Mesenchymal stem cell (in vitro differentiated cells and primary cell): ENCODE data around the gene CRB2.

ENCODE experiments used
- DNase-seq: peaks from one replicate; pipeline ENCODE4 v3.0.0-alpha.2; 2013
- H2AFZ ChIP-seq: one replicate; pipeline ENCODE4 v1.6.1; 2013; ENCODE audit warnings: low read depth, mild to moderate bottlenecking, control low read depth, inconsistent platforms, low read length, moderate library complexity
- H2AK5ac ChIP-seq: 2 replicates; pipeline ENCODE4 v1.6.1; 2013; ENCODE audit warnings: low read length, moderate library complexity, mild to moderate bottlenecking, inconsistent platforms; ENCODE audit not compliant: severe bottlenecking
- H2BK120ac ChIP-seq: one replicate; pipeline ENCODE4 v1.6.1; 2013; ENCODE audit warnings: low read depth, mild to moderate bottlenecking, inconsistent platforms, low read length, moderate library complexity
- H2BK12ac ChIP-seq, 2 experiments: one replicate each; pipeline ENCODE4 v1.6.1; 2013; ENCODE audit warnings: inconsistent platforms in 2 of 2, low read length in 2 of 2, mild to moderate bottlenecking in 2 of 2, moderate library complexity in 2 of 2, control low read depth in 1 of 2
- H2BK15ac ChIP-seq: one replicate; pipeline ENCODE4 v1.6.1; 2013; ENCODE audit warnings: mild to moderate bottlenecking, low read depth, inconsistent platforms; ENCODE audit not compliant: poor library complexity, severe bottlenecking
- H2BK5ac ChIP-seq: 2 replicates; pipeline ENCODE4 v1.6.1; 2013; ENCODE audit warnings: low read depth, mild to moderate bottlenecking, low read length, control low read depth, inconsistent platforms; ENCODE audit not compliant: poor library complexity, severe bottlenecking
- H3K14ac ChIP-seq, 2 experiments: one replicate each; pipeline ENCODE4 v1.6.1; 2013; ENCODE audit warnings: inconsistent platforms in 2 of 2, low read length in 2 of 2, control low read depth in 1 of 2, mild to moderate bottlenecking in 1 of 2, moderate library complexity in 1 of 2
- H3K18ac ChIP-seq, 2 experiments: one replicate each; pipeline ENCODE4 v1.6.1; 2013; ENCODE audit warnings: inconsistent platforms in 2 of 2, low read length in 2 of 2, control low read depth in 1 of 2, low read depth in 1 of 2, mild to moderate bottlenecking in 1 of 2
- H3K23ac ChIP-seq, 2 experiments: one replicate each; pipeline ENCODE4 v1.6.1; 2013; ENCODE audit warnings: inconsistent platforms in 2 of 2, low read length in 2 of 2, mild to moderate bottlenecking in 2 of 2, moderate library complexity in 2 of 2, control low read depth in 1 of 2
- H3K27ac ChIP-seq: 2 replicates; pipeline ENCODE4 v1.5.1; 2013; ENCODE audit warnings: mild to moderate bottlenecking, moderate library complexity, low read length, control low read depth, inconsistent platforms; ENCODE audit not compliant: poor library complexity, severe bottlenecking
- H3K27me3 ChIP-seq, 2 experiments: 2 replicates each; pipeline versions ENCODE4 v1.6.1 to v1.7.0; 2013; ENCODE audit warnings: low read length in 2 of 2, mild to moderate bottlenecking in 2 of 2, moderate library complexity in 2 of 2, control low read depth in 1 of 2, inconsistent platforms in 1 of 2; ENCODE audit not compliant: control insufficient read depth in 1 of 2, insufficient read depth in 1 of 2
- H3K36me3 ChIP-seq, 2 experiments: 2 replicates each; pipeline versions ENCODE4 v1.6.1 to v1.7.0; 2013; ENCODE audit warnings: low read length in 2 of 2, control low read depth in 1 of 2, inconsistent platforms in 1 of 2, low read depth in 1 of 2, mild to moderate bottlenecking in 1 of 2; ENCODE audit not compliant: insufficient read depth in 2 of 2, control insufficient read depth in 1 of 2
- H3K4ac ChIP-seq, 2 experiments: one replicate each; pipeline ENCODE4 v1.6.1; 2013; ENCODE audit warnings: inconsistent platforms in 2 of 2, low read length in 2 of 2, mild to moderate bottlenecking in 2 of 2, moderate library complexity in 2 of 2, control low read depth in 1 of 2, low read depth in 1 of 2
- H3K4me1 ChIP-seq: 2 replicates; pipeline ENCODE4 v1.6.1; 2013; ENCODE audit warnings: low read depth, low read length, control low read depth; ENCODE audit not compliant: control insufficient read depth, insufficient read depth
- H3K4me2 ChIP-seq: 2 replicates; pipeline ENCODE4 v1.6.1; 2013; ENCODE audit warnings: low read length, mild to moderate bottlenecking, inconsistent platforms; ENCODE audit not compliant: poor library complexity, severe bottlenecking
- H3K4me3 ChIP-seq, 2 experiments: 2 replicates each; pipeline versions ENCODE4 v1.5.1 to v1.7.0; 2013; ENCODE audit warnings: low read length in 2 of 2, mild to moderate bottlenecking in 2 of 2, control low read depth in 1 of 2, low read depth in 1 of 2; ENCODE audit not compliant: insufficient read depth in 1 of 2
- H3K79me1 ChIP-seq: replicated peaks from 2 replicates; pipeline ENCODE4 v1.6.1; 2013; ENCODE audit warnings: mild to moderate bottlenecking, control low read depth, low read length, inconsistent platforms; ENCODE audit not compliant: poor library complexity, severe bottlenecking
- H3K9ac ChIP-seq: 2 replicates; pipeline ENCODE4 v1.7.0; 2013; ENCODE audit warnings: mild to moderate bottlenecking, low read length, moderate library complexity
- H3K9me3 ChIP-seq: 2 replicates; pipeline ENCODE4 v1.7.0; 2013; ENCODE audit warnings: mild to moderate bottlenecking, low read length; ENCODE audit not compliant: control insufficient read depth
- H4K8ac ChIP-seq: one replicate; pipeline ENCODE4 v1.6.1; 2013; ENCODE audit warnings: inconsistent platforms, mild to moderate bottlenecking, low read length, moderate library complexity
- H4K91ac ChIP-seq: one replicate; pipeline ENCODE4 v1.6.1; 2013; ENCODE audit warnings: mild to moderate bottlenecking, low read length, inconsistent platforms
- WGBS: methylation state at CpG from one replicate; pipeline ENCODE4 v1.1.7; 2013; ENCODE audit warnings: mixed read lengths; 5-methylcytosine and 5-hydroxymethylcytosine counted together

Gene CRB2

GRCh38 chr9:123342247-123342646 lies 13.8 kb upstream of the CRB2 start:
- H3K4ac ChIP-seq: no peak overlapping the region
- H4K8ac ChIP-seq: no peak overlapping the region
- H2BK120ac ChIP-seq: no peak overlapping the region
- no peak overlapping the region for H2BK5ac ChIP-seq
- no peak overlapping the region for H3K4me2 ChIP-seq
- no peak overlapping the region for H3K18ac ChIP-seq
- H4K91ac ChIP-seq: no peak overlapping the region
- H2AK5ac ChIP-seq: no peak overlapping the region
- H2BK12ac ChIP-seq: no peak overlapping the region
- no peak overlapping the region for H3K14ac ChIP-seq
- WGBS: 85% methylated on average over 5 of the region's 5 CpGs
- H2BK15ac ChIP-seq: no peak overlapping the region
- peaks cover 0 to 25% of the 10 kb centered on the region in 2 experiments for H3K27me3 ChIP-seq
- no peak overlapping the region for H3K27ac ChIP-seq
- DNase-seq: no peak
- no peak overlapping the region for H2AFZ ChIP-seq
- H3K4me3 ChIP-seq: no peak overlapping the region
- peaks cover 25% of the 10 kb centered on the region for H3K4me1 ChIP-seq
- H3K9ac ChIP-seq: no peak overlapping the region
- no peaks in the 10 kb centered on the region for H3K79me1 ChIP-seq
- no peaks in the 10 kb centered on the region for H3K36me3 ChIP-seq
- H3K9me3 ChIP-seq: no peaks in the 10 kb centered on the region
- no peak overlapping the region for H3K23ac ChIP-seq

- WGBS: 68% methylated on average over 13 of the region's 13 CpGs
- Histone ChIP-seq H2BK5ac (no peak overlapping the region), H3K4me1 (peaks cover 19% of the 10 kb centered on the region), H2AFZ (no peak overlapping the region), H3K4me2 (no peak overlapping the region), H3K4ac (no peak overlapping the region), H3K9me3 (no peaks in the 10 kb centered on the region), H2AK5ac (no peak overlapping the region), H4K8ac (no peak overlapping the region), H3K27ac (no peak overlapping the region), H2BK120ac (no peak overlapping the region), H3K9ac (no peak overlapping the region), H4K91ac (peak overlapping the region; percentile 11), H2BK12ac (no peak overlapping the region), H2BK15ac (no peak overlapping the region), H3K36me3 (no peaks in the 10 kb centered on the region), H3K27me3 (peaks cover 5 to 38% of the 10 kb centered on the region in 2 experiments), H3K4me3 (no peak overlapping the region), H3K14ac (no peak overlapping the region), H3K18ac (no peak overlapping the region), H3K79me1 (no peaks in the 10 kb centered on the region), H3K23ac (no peak overlapping the region)
- DNase-seq: no peak
Measured at GRCh38 chr9:123343443-123344191, 12.4 kb upstream of the CRB2 start.

- Histone ChIP-seq H2AFZ (no peak overlapping the region), H2BK15ac (no peak overlapping the region), H2BK120ac (no peak overlapping the region), H2BK12ac (no peak overlapping the region), H2AK5ac (no peak overlapping the region), H3K9me3 (no peaks in the 10 kb centered on the region), H3K23ac (no peak overlapping the region), H3K79me1 (no peaks in the 10 kb centered on the region), H4K8ac (no peak overlapping the region), H3K18ac (no peak overlapping the region), H3K27ac (no peak overlapping the region), H3K4me3 (no peak overlapping the region), H3K27me3 (peaks cover 12 to 42% of the 10 kb centered on the region in 2 experiments), H3K4me2 (no peak overlapping the region), H3K9ac (no peak overlapping the region), H3K36me3 (no peaks in the 10 kb centered on the region), H3K14ac (no peak overlapping the region), H3K4ac (no peak overlapping the region), H4K91ac (no peak overlapping the region), H3K4me1 (peaks cover 12% of the 10 kb centered on the region), H2BK5ac (no peak overlapping the region)
- 96% methylated on average over 9 of the region's 9 CpGs for WGBS
- DNase-seq: no peak
Measured at GRCh38 chr9:123344192-123344949, 11.6 kb upstream of the CRB2 start.

- no peak for DNase-seq
- no peaks in the 10 kb centered on the region for H3K9me3 ChIP-seq
Measured at GRCh38 chr9:123345567-123345955, 10.4 kb upstream of the CRB2 start.

More at GRCh38 chr9:123345567-123345955, 10.4 kb upstream of the CRB2 start:
- no peak overlapping the region for H3K4me2 ChIP-seq
- WGBS: 47% methylated on average over 6 of the region's 6 CpGs
- peaks cover 20 to 42% of the 10 kb centered on the region in 2 experiments for H3K27me3 ChIP-seq
- no peak overlapping the region for H3K18ac ChIP-seq
- no peak overlapping the region for H4K91ac ChIP-seq
- no peak overlapping the region for H3K23ac ChIP-seq
- H2AK5ac ChIP-seq: no peak overlapping the region
- no peak overlapping the region for H3K4me3 ChIP-seq
- no peak overlapping the region for H2BK15ac ChIP-seq
- no peak overlapping the region for H2BK12ac ChIP-seq
- no peak overlapping the region for H2AFZ ChIP-seq
- no peak overlapping the region for H2BK5ac ChIP-seq
- H3K79me1 ChIP-seq: no peaks in the 10 kb centered on the region
- H3K4me1 ChIP-seq: peaks cover 6% of the 10 kb centered on the region
- peak overlapping the region; percentile 15 for H4K8ac ChIP-seq
- H2BK120ac ChIP-seq: no peak overlapping the region
- H3K4ac ChIP-seq: no peak overlapping the region
- no peak overlapping the region for H3K9ac ChIP-seq
- no peak overlapping the region for H3K27ac ChIP-seq
- no peaks in the 10 kb centered on the region for H3K36me3 ChIP-seq
- H3K14ac ChIP-seq: no peak overlapping the region
